ENCODE data around the gene TBK1.
A peak's percentile ranks its signal among the peaks of the same experiment; 100 is the strongest.

TBK1 gene

DNA sequence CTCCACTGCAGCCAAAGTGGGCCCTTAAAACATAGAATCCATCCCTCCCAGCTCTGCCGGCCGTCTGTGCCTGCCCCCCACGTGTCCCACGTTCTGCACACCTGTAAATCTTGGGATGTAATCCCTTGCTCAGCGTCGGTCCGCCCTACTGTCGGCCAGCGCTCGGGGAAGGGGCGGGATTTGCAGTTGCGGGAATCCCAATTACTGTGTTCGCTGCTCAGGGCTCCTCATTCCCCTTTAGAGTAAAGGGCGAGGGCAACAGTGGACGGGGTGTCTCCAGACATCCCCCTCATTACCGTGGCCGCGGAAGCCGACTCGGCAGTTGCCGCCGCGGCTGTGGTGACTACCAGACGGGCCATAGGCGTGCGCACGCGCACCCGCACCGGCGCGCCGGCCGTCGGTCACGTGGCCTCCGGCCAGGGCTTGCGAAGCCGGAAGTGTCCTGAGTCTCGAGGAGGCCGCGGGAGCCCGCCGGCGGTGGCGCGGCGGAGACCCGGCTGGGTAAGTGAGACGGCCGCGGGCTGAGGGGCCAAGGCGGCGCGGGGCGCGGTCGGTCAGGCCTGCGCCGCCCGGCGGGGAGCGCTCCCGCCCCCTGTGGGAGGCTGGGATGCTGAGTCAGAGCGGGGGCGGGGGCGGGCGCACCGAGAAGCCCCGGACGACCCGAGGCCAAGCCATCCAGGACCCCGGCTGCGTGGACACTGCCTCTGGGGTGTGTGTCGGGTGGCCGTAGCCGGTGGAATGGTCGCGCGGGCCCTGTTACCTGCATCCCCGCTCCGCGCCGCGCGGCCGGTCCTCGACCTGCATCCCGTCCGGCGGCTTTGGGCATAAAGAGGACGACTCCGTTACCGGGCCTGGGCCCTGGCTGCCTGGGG lies at the start of gene TBK1:
Gene TBK1 (plus strand): TSS at position 434 of the 872 bp plus-strand sequence. CDS start 3,751 bp downstream, outside the sequence.
- DNase-seq (ENCODE audit: low read depth), result peak; percentile 40

DNA sequence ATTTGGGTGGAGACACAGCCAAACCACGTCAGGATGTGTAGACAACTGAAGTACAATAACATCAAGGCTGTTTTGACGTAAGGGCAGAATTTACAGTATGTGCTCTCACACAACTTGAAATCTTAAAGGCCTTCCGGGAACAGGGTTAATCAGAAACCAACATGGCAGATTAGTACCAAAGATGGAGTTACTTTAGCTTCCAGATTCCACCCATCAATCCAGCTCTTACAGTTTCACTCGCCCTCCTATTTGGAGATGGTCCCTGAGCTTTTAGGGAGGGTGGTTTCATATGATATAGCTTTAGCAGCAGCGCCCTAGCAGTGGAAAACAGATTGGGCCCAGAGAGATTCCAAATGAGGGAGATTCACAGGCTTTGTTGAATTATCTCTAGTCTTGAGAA lies 49.7 kb upstream of the TBK1 start:
- DNase-seq (ENCODE audit: low read depth), result no peak

DNA sequence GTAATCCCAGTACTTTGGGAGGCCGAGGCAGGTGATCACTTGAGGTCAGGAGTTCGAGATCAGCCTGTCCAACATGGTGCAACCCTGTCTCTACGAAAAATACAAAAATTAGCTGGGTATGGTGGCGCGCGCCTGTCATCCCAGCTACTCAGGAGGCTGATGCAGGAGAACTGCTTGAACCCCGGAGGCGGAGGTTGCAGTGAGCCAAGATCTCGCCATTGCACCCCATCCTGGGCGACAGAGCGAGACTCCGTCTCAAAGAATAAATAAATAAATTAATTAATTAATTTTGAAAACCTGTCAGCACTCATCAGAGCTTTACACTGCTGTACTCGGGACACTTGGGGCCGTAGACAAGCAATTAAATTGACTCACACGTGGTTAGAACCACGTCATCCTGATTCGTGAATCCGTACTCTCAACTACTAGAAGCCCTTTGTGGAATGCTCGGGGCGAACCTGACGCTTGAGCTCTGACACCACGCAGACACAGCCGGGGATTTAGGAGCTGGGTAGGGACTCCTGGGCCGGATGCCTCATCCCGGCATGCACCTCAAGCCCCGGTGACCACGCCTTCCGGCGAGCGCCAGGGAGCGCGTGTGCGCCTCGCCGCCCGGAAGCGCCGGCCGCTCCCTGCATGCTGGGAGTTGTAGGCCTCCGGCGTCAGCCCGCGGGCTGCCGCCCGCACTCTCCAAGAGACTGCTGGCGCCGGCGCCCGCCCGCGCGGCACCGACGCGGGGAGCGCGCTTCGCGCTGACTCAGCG lies 48.0 kb upstream of the TBK1 start, which contains the start of gene XPOT:
Gene XPOT (plus strand): TSS at position 686 of the 763 bp plus-strand sequence. CDS start 5,644 bp downstream, outside the sequence.
- DNase-seq (ENCODE audit: low read depth), result peak; percentile 85

DNA sequence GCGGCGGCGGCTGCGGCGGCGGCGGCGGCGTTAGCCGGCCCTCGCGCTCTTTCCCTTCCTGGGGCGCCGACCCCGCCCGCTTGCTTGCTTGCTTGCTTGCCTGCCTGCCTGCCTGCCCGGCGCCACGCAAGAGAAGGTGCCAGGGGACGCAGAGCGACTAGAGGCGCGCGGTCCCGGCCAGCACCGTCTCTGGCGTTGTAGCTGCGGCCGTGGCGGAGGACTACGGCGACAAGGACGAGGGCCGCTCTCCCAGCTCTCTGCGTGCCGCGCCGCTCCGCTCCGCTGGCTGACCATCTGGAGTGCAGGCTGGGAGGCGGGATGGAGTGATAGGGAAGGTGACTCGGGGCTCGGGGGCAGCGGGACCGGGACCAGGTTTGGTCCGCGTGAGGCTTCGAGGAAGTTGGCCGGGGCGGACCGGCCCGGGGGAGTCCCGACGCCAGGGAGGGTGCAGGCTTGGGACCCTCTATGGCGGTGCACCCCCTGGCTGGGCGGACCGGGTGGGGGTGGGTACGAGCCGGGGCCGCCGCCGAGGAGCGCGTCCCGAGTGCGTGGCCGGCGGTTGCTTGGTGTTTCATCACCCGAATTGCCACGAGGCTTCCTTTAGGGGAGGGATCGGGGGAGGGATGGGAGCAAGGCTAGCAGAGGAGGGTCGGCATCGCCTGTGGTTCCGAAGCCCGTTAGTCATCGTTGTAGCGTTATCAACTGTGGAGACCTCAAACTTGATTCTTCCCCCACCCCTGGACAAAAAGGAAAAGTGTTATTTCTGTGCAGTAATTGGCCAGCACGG lies 47.3 kb upstream of the TBK1 start:
- DNase-seq (ENCODE audit: low read depth), result peak; percentile 38

DNA sequence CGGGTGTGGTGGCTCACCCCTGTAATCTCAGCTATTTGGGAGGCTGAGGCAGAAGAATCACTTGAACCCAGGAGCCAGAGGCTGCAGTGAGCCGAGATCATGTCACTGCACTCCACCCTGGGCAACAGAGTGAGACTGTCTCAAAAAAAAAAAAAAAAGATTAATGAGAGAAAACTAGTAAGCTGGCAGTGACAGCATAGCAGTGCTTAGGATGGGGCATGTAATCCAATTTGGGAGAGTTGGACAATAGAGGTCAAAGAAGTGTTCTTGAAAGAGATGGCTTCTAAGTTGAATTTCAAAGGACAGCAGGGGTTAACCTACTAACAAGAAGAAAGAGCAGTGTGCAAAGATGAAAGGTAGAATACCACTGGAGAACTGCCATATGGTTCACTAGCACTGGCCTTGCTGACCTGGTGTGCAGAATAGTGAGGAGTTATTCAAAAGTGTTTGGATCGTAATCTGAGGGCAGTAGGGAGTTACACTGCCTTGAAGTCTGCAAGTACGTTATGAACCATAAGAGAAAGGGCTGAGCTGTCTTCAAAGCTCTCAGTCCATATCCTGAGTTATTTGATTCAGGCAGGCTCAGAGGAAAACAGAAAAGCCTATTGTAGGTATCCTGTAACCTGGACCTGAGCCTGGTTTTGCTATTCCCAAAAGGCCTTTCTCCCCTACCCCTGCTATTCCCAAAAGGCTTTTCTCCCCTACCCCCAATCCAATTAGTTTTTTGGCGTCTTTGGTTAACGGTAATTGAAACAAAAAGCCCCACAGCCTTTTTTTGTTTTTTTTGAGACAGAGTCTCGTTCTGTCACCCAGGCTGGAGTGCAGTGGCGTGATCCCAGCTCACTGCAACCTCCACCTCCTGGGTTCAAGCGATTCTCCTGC lies 44.3 kb upstream of the TBK1 start:
- DNase-seq (ENCODE audit: low read depth), result no peak

DNA sequence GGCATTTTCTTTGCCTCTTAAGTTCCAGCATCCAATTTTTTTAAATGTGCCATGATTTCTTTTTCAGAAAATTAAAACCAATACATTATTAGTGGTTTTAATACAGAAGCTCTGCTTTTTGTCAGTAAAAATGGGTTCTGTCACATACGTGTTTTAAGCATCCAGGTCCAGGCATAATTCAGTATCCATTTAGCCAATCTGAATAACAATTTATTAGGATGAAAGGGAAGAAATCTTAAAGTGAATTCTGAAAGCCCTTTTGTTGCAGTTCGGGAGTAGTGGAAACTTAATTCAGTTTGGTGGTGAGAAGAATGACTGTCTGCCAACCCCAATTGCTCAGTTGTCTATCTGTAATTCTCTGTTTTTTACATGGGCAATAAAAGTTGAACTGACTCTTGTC lies 40.5 kb upstream of the TBK1 start:
- no peak for DNase-seq (ENCODE audit: low read depth)

DNA sequence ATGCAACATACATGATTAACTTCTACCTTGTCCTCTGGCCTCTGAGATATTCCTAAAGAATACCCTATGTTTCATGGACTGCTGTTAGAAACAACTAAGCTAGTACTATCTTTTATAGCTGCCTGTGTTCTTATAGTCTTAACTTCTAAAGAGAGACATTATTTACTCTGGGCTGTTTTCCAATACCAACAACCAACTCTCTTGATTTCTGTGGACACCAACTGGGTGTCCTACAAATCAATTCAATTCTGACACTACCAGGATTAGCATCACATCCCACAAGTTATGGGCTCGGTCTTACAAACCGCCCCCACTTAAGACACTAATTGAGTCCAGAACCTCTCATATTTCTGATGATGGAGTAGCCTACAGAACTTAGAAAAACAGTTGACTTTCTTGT lies 39.5 kb upstream of the TBK1 start:
- no peak for DNase-seq (ENCODE audit: low read depth)

DNA sequence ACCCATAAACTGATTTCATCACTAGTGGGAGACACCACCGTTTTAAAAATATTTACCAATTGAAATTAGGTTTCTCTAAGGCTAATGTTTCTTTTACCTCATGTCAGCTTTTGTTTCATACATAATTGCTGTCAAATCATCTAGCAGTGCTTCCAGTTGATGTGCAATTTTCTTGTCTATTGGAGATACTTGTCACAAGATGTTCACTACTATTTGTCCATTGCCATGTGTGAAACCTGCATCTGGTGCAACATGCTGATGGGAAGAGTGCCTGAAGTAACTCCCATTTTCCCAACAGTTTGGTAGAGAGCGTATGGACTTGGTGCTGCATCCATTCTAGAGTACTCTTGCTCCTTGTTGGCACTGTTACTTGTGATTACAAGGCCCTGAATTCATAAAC lies 38.0 kb upstream of the TBK1 start:
- DNase-seq (ENCODE audit: low read depth), result no peak

DNA sequence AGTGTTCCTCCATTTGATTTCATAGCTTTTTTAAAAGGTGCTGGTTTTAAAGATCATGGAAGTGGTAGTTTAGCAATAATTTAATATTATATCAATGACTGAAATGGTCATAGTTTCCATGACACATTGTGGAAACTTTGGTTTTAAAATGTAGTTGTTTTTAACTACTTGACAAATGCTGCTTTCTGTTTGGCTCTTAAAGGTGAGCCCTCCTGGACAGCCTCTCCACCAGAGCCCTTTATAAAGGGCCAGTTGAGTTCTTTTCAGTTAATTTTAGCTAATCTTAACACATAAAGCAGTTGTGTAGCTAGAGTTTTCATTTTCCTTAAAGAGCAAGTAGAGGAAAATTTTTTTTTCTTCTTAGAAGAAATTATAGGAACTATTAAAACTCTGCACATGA lies 33.7 kb upstream of the TBK1 start:
- no peak for DNase-seq (ENCODE audit: low read depth)

DNA sequence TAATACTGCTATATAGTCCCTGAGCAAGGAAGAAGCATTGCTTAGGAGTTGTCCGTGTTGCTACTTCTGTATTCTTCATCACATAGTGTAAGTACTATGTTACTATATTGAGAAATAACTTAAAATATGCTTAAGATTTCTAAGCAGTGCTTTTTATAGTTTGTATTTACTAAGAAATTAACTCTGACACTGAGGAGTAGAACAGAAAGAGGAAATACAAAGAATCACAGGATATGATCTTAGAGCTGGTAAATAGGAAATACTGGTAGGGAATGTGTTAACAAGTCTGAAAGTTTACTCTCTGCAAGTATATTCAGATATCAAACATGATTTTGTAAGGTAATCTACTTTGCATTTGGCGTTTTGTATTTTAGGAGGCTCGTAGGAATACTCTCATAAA lies 32.2 kb upstream of the TBK1 start:
- DNase-seq (ENCODE audit: low read depth), result no peak

DNA sequence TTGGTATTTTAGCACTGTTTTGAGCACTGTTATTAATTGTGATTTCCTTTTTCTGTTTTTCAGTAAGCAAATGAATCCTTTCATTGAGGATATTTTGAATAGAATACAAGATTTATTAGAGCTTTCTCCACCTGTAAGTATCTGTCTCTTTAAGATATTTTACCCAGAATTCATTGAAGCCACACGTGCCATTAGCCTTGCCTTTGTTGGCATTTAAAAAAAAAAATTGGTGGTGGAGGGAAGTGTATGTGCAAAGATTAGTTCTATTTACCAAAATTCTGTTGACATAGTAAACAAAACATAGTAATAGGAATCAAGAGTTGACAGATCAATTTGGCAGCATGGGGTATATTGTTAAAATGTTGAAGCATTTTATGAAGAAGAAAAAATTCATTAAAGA lies 23.9 kb upstream of the TBK1 start:
- DNase-seq (ENCODE audit: low read depth), result no peak

DNA sequence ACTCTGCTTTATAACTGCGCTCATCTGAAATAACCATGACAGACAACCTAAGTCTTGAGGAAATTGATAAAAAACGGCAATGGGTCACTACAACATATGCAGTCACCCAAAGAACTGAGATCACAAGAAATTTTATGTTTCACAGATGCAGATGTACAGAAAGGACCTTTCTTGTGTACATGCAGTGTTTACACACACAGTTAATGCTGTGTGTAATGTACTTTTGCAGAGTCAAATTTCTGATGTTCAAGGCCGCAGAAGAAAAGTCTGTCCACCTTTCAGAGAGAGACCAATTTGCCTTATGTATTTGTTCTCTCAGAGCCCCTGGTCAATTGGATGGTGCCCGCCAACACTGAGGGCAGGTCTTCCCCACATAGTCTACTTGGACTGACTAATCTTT lies 23.0 kb upstream of the TBK1 start:
- no peak for DNase-seq (ENCODE audit: low read depth)

DNA sequence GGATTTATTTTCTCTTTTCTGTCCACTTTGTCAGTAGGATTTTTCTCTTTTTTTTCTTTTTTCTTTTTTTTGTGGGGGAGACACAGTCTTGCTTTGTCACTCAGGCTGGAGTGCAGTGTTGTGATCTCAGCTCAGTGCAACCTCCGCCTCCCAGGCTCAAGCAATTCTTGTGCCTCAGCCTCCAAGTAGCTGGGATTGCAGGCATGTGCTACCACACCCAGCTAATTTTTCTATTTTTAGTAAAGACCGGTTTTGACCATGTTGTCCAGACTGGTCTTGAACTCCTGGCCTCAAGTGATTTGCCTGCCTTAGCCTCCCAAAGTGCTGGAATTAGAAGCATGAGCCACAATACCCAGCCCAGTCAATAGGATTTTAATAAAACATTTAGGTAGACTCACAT lies 21.0 kb upstream of the TBK1 start:
- DNase-seq (ENCODE audit: low read depth), result no peak

DNA sequence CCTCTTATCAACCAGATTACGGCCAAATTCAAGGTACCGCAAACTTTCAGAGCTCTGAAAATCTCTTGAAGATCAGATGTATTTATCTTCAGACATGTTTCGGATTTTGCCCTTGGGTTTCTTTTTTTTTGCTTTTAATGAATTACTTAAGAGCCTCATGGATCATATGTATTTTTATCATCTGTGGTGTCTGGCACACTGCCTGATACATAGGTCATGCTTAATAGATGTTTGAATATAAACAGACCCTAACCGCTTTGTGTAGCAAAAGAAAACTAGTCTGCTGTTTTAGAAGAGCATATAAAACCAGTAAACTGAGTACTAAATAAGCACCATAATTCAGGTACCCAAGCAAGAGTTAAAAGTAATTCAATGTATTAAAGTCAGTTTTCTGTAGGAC lies 20.1 kb upstream of the TBK1 start:
- DNase-seq (ENCODE audit: low read depth), result no peak

DNA sequence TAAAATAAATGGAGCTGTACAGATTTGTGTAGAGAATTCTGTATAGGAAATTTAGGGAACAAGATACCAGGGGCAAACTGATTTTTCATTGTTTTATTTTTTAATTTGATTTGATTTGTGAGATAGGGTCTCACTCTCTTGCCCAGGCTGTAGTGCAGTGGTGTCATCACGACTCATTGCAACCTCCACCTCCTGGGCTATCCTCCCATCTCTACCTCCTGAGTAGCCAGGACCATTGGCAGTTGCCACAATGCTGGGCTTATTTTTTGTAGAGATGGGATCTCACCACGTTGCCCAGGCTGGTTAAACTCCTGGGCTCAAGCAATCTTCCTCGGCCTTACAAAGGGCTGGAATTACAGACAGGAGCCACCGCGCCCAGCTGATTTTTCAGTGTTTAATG lies 18.0 kb upstream of the TBK1 start:
- DNase-seq (ENCODE audit: low read depth), result no peak

DNA sequence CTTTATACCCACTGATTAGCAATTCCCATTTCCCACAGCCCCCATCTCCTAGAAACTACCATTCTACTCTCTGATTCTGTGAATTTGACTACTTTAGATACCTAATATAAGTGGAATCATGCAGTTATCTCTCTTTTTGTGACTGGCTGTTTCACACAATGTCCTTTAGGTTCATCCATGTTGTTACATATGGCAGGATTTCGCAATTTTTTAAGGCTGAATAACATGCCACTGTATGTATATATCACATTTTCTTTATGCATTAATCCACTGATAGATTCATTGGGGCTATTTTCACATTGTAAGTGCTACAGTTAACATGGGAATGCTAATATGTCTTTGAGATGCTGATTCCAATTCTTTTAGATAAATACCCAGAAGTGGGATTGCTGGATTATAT lies 11.8 kb upstream of the TBK1 start:
- no peak for DNase-seq (ENCODE audit: low read depth)

DNA sequence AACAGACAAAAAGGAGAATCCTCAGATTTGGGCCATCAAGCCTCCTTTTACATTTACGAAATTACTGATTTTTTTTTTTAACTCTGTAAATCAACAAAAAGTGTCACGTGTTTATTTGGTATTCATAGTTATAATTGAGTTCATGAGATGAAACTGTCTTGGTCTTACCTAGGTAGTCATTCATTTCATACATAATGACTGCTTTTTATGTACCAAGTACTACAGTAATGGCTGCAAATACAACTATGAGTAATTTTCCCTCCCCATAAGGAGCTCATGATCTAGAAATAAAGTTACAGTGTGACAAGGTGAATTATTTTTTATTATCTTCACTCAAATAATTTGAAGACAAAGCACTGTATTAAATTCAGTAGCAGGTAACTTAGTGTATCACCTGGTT lies 6.4 kb upstream of the TBK1 start:
- no peak for DNase-seq (ENCODE audit: low read depth)

DNA sequence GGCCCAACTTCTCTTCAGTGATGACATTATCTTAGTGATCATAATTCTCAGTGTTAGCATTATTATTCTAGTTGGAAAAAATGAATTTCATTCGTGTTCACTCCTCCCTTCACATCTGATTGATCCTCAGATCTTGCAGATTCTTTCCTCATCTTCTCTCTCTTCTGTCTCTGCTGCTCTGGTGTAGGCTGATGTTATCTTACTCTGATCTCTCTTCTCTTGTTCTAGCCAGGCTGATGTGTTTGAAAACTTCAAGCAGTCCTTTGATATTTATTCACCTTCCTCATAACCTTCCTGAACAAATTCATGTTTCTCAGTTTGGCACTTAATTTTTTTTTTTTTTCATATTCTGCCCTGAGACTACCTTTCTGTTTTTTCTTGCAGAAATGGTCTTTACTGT lies 5.6 kb upstream of the TBK1 start:
- no peak for DNase-seq (ENCODE audit: low read depth)

DNA sequence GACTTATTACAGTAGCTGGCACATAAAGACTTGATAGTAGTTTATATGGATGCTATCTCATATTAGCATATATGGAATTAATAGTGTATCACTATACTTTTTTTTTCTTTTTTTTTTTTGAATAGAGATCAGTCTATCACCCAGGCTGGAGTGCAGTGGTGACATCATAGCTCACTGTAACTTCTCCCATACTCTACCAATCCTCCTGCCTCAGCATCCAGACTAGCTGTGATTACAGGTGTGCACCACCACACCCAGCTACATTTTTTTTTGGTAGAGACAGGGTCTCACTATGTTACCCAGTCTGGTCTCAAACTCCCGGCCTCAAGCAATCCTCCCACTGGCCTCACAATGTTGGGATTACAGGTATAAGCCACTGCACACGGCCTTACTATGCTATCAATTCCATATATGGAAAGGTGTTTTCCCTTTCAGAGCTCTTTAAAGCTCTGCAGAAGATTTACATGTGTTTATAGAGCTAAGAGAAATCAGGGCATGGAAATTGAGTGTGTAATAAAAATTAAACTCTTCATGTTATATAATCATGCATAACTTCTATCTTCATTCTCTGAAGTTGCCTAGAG lies 1.8 kb upstream of the TBK1 start:
- DNase-seq (ENCODE audit: low read depth), result no peak

DNA sequence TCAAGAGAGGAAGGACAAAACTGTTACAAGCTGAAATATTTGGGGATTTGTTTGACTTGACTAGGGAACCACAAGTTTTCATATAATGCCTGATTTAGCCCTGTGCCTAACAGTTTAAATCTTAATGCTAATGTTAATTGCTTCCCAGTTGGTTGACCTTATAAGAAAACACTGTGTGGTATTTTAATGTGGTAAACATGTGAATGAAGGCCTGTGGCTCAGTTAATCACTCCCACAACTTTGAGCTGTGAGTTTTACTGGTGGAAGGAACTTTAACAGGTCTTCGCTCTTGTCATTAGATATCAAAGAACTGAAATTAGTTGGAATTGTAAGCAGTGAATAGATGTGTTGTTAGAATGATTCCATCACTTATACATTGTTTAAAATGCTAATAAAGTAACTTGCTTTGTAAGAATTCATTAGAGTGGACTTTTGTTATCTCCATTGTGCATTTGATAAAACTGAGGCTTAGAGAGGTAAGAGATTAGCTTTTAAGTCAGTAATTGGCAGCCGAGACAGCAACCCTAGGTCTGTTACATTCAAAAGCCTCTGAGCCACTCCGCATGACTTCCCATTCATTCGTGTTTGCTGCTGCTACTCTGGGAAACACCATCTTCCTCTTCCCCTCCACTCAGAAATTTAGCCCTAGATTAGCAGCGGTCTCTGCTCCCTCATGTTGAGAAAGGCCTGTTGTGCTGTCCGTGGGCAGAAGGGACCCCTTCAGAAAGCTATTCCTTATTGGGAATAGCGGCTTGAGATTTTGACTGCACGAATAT lies 1.0 kb upstream of the TBK1 start:
- DNase-seq (ENCODE audit: low read depth), result no peak
